ENCODE results near the gene PGLYRP2. TPM values are rescaled to one million over a fixed set of nuclear protein-coding genes. Genes with fewer than 3 reads are reported as not detected.

The PGLYRP2 gene
- total RNA-seq, 1 donor from 2014 or later: not detected

DNA sequence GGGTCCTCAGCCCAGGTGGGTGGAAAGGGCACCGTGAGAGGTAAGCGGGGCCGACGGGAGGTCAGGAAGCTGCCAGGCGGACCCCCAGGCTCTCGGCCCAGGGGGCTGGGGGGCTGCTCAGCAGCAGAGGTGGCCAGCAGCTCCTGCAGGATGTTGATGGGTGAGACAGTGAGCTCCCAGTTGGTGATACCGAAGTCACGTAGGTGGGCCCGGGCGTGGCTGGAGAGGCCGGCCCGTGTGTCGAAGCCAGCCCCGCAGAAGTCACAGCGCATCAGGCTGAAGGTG lies 42.5 kb downstream of the PGLYRP2 start:
- H3K36me3 ChIP-seq (ENCODE audit: insufficient read depth, low read length): no peaks in the 10 kb centered on the region
- FAIRE-seq (no peak), DNase-seq (ENCODE audit: low read depth) (no peak)
- Mint-ChIP-seq H3K9me3 (ENCODE audit: unreplicated experiment) (no peaks in the 10 kb centered on the region), H3K27me3 (ENCODE audit: low read depth, unreplicated experiment) (no peaks in the 10 kb centered on the region), H3K36me3 (ENCODE audit: low read depth, unreplicated experiment) (peaks cover 5% of the 10 kb centered on the region), H3K4me3 (ENCODE audit: unreplicated experiment) (no peak overlapping the region), H3K27ac (ENCODE audit: unreplicated experiment) (no peak overlapping the region), H3K4me1 (ENCODE audit: low read depth, unreplicated experiment) (peaks cover 3% of the 10 kb centered on the region)
- H3K79me2 ChIP-seq (ENCODE audit: insufficient read depth, low read length): peaks cover 9% of the 10 kb centered on the region
- peaks cover 6% of the 10 kb centered on the region for H3K4me1 ChIP-seq (ENCODE audit: insufficient read depth, low read length)
- peaks cover under 1% of the 10 kb centered on the region for H4K20me1 ChIP-seq (ENCODE audit: insufficient read depth, low read length)
- no peaks in the 10 kb centered on the region for H3K9me3 ChIP-seq (ENCODE audit: insufficient read depth, low read depth, low read length)
- TF ChIP-seq EZH2 (IDR thresholded peaks at IDR 0.05; ENCODE audit: insufficient read depth, low read length): no peak
- TF ChIP-seq, protein P1, sequence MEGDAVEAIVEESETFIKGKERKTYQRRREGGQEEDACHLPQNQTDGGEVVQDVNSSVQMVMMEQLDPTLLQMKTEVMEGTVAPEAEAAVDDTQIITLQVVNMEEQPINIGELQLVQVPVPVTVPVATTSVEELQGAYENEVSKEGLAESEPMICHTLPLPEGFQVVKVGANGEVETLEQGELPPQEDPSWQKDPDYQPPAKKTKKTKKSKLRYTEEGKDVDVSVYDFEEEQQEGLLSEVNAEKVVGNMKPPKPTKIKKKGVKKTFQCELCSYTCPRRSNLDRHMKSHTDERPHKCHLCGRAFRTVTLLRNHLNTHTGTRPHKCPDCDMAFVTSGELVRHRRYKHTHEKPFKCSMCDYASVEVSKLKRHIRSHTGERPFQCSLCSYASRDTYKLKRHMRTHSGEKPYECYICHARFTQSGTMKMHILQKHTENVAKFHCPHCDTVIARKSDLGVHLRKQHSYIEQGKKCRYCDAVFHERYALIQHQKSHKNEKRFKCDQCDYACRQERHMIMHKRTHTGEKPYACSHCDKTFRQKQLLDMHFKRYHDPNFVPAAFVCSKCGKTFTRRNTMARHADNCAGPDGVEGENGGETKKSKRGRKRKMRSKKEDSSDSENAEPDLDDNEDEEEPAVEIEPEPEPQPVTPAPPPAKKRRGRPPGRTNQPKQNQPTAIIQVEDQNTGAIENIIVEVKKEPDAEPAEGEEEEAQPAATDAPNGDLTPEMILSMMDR (IDR thresholded peaks at IDR 0.05; ENCODE audit: insufficient read depth, low read depth, low read length): no peak
- H3K4me2 ChIP-seq (ENCODE audit: low read length): no peak overlapping the region
- no peak overlapping the region for H2AFZ ChIP-seq (ENCODE audit: low read depth, low read length)
- H3K4me3 ChIP-seq (ENCODE audit: insufficient read depth, low read depth, low read length): no peak overlapping the region
- H3K27me3 ChIP-seq (ENCODE audit: insufficient read depth, low read length): no peaks in the 10 kb centered on the region
- H3K27ac ChIP-seq (ENCODE audit: low read depth, low read length): no peak overlapping the region
- H3K9ac ChIP-seq (ENCODE audit: low read length): no peak overlapping the region

- no peaks in the 10 kb centered on the region for H3K27me3 Mint-ChIP-seq (ENCODE audit: low read depth, unreplicated experiment)
- no peak overlapping the region for H3K27ac ChIP-seq (ENCODE audit: low read depth, low read length)
- no peak overlapping the region for H3K9ac ChIP-seq (ENCODE audit: low read length)
- no peak overlapping the region for H3K4me3 ChIP-seq (ENCODE audit: insufficient read depth, low read depth, low read length)
- H3K4me1 Mint-ChIP-seq (ENCODE audit: low read depth, unreplicated experiment): peaks cover 7% of the 10 kb centered on the region
- peaks cover 5% of the 10 kb centered on the region for H3K36me3 Mint-ChIP-seq (ENCODE audit: low read depth, unreplicated experiment)
- peak; percentile 19 for DNase-seq (ENCODE audit: low read depth)
- H3K4me3 Mint-ChIP-seq (ENCODE audit: unreplicated experiment): no peak overlapping the region
- H3K4me2 ChIP-seq (ENCODE audit: low read length): no peak overlapping the region
- no peak for FAIRE-seq
- peaks cover 11% of the 10 kb centered on the region for H3K4me1 ChIP-seq (ENCODE audit: insufficient read depth, low read length)
- peaks cover 6% of the 10 kb centered on the region for H4K20me1 ChIP-seq (ENCODE audit: insufficient read depth, low read length)
- no peaks in the 10 kb centered on the region for H3K27me3 ChIP-seq (ENCODE audit: insufficient read depth, low read length)
- H2AFZ ChIP-seq (ENCODE audit: low read depth, low read length): no peak overlapping the region
- H3K9me3 Mint-ChIP-seq (ENCODE audit: unreplicated experiment): peaks cover 2% of the 10 kb centered on the region
- H3K9me3 ChIP-seq (ENCODE audit: insufficient read depth, low read depth, low read length): no peaks in the 10 kb centered on the region
- H3K27ac Mint-ChIP-seq (ENCODE audit: unreplicated experiment): no peak overlapping the region
- no peaks in the 10 kb centered on the region for H3K36me3 ChIP-seq (ENCODE audit: insufficient read depth, low read length)
- H3K79me2 ChIP-seq (ENCODE audit: insufficient read depth, low read length): peaks cover 14% of the 10 kb centered on the region
- TF ChIP-seq EZH2 (IDR thresholded peaks at IDR 0.05; ENCODE audit: insufficient read depth, low read length): no peak
- TF ChIP-seq, protein P1 (IDR thresholded peaks at IDR 0.05; ENCODE audit: insufficient read depth, low read depth, low read length): no peak
Measured at GRCh38 chr19:15436012-15436825, 43.1 kb downstream of the PGLYRP2 start.

GRCh38 chr19:15433519-15434069 lies 45.7 kb downstream of the PGLYRP2 start:
- no peak for DNase-seq (ENCODE audit: low read depth)
- Mint-ChIP-seq H3K27ac (ENCODE audit: unreplicated experiment) (peak overlapping the region; percentile 89), H3K4me1 (ENCODE audit: low read depth, unreplicated experiment) (peaks cover 14% of the 10 kb centered on the region), H3K27me3 (ENCODE audit: low read depth, unreplicated experiment) (no peaks in the 10 kb centered on the region), H3K9me3 (ENCODE audit: unreplicated experiment) (peaks cover 2% of the 10 kb centered on the region), H3K36me3 (ENCODE audit: low read depth, unreplicated experiment) (peaks cover 8% of the 10 kb centered on the region), H3K4me3 (ENCODE audit: unreplicated experiment) (peak overlapping the region; percentile 95)
- peaks cover 19% of the 10 kb centered on the region for H3K4me1 ChIP-seq (ENCODE audit: insufficient read depth, low read length)
- no peak overlapping the region for H3K27ac ChIP-seq (ENCODE audit: low read depth, low read length)
- no peaks in the 10 kb centered on the region for H3K36me3 ChIP-seq (ENCODE audit: insufficient read depth, low read length)
- H3K27me3 ChIP-seq (ENCODE audit: insufficient read depth, low read length): no peaks in the 10 kb centered on the region
- H3K4me2 ChIP-seq (ENCODE audit: low read length): peak overlapping the region; percentile 93
- H3K4me3 ChIP-seq (ENCODE audit: insufficient read depth, low read depth, low read length): no peak overlapping the region
- TF ChIP-seq, protein P1 (IDR thresholded peaks at IDR 0.05; ENCODE audit: insufficient read depth, low read depth, low read length): no peak
- no peak for TF ChIP-seq EZH2 (IDR thresholded peaks at IDR 0.05; ENCODE audit: insufficient read depth, low read length)
- no peaks in the 10 kb centered on the region for H3K9me3 ChIP-seq (ENCODE audit: insufficient read depth, low read depth, low read length)
- peaks cover 31% of the 10 kb centered on the region for H4K20me1 ChIP-seq (ENCODE audit: insufficient read depth, low read length)
- peaks cover 41% of the 10 kb centered on the region for H3K79me2 ChIP-seq (ENCODE audit: insufficient read depth, low read length)
- H2AFZ ChIP-seq (ENCODE audit: low read depth, low read length): peak overlapping the region; percentile 72
- no peak for FAIRE-seq
- H3K9ac ChIP-seq (ENCODE audit: low read length): peak overlapping the region; percentile 75
